H9 (cell line): ENCODE data around the gene IGFBP3. TPM values are rescaled to one million over a fixed set of nuclear protein-coding genes. Genes with fewer than 3 reads are reported as not detected.

Source experiments
- DNase-seq: peaks from one replicate; pipeline ENCODE4 v3.0.0-alpha.2; 2017
- H2AFZ ChIP-seq: one replicate; pipeline ENCODE4 v1.6.1; 2013; ENCODE audit warnings: mild to moderate bottlenecking, low read length, control low read depth, moderate library complexity
- H2AK5ac ChIP-seq: 2 replicates; pipeline ENCODE4 v1.6.1; 2013; ENCODE audit warnings: low read length, control low read depth, mixed read lengths; ENCODE audit not compliant: insufficient read length
- H2BK120ac ChIP-seq: one replicate; pipeline ENCODE4 v1.6.1; 2013; ENCODE audit warnings: low read depth, mild to moderate bottlenecking, low read length, control low read depth, inconsistent platforms; ENCODE audit not compliant: poor library complexity, severe bottlenecking
- H2BK12ac ChIP-seq: 2 replicates; pipeline ENCODE4 v1.6.1; 2013; ENCODE audit warnings: low read length, control low read depth, mixed read lengths, low read depth; ENCODE audit not compliant: insufficient read length
- H2BK15ac ChIP-seq: 2 replicates; pipeline ENCODE4 v1.6.1; 2013; ENCODE audit warnings: low read depth, low read length, control low read depth
- H2BK20ac ChIP-seq: one replicate; pipeline ENCODE4 v1.6.1; 2013; ENCODE audit warnings: low read depth, mild to moderate bottlenecking, low read length, control low read depth, inconsistent platforms; ENCODE audit not compliant: poor library complexity, severe bottlenecking
- H2BK5ac ChIP-seq: 2 replicates; pipeline ENCODE4 v1.6.1; 2013; ENCODE audit warnings: low read length, control low read depth, mixed read lengths; ENCODE audit not compliant: insufficient read length
- H3K14ac ChIP-seq: 2 replicates; pipeline ENCODE4 v1.6.1; 2013; ENCODE audit warnings: low read length, control low read depth; ENCODE audit not compliant: insufficient read depth
- H3K18ac ChIP-seq: 2 replicates; pipeline ENCODE4 v1.6.1; 2013; ENCODE audit warnings: low read depth, mild to moderate bottlenecking, mixed read lengths, low read length, control low read depth; ENCODE audit not compliant: insufficient read length
- H3K23ac ChIP-seq: 2 replicates; pipeline ENCODE4 v1.6.1; 2013; ENCODE audit warnings: low read length, control low read depth, mixed read lengths, low read depth; ENCODE audit not compliant: insufficient read length
- H3K23me2 ChIP-seq: 2 replicates; pipeline ENCODE4 v1.6.1; 2013; ENCODE audit warnings: low read depth, mild to moderate bottlenecking, mixed read lengths, low read length, control low read depth; ENCODE audit not compliant: insufficient read length, poor library complexity, severe bottlenecking
- H3K27ac ChIP-seq: 2 replicates; pipeline ENCODE4 v1.5.1; 2013; ENCODE audit warnings: low read length, control low read depth, mixed read lengths, low read depth; ENCODE audit not compliant: insufficient read length
- H3K27me3 ChIP-seq: 2 replicates; pipeline ENCODE4 v1.6.1; 2013; ENCODE audit warnings: low read length, control low read depth, inconsistent platforms; ENCODE audit not compliant: insufficient read depth
- H3K4ac ChIP-seq: 2 replicates; pipeline ENCODE4 v1.6.1; 2013; ENCODE audit warnings: low read depth, mild to moderate bottlenecking, control low read depth, inconsistent platforms, low read length, moderate library complexity
- H3K4me1 ChIP-seq: 2 replicates; pipeline ENCODE4 v1.6.1; 2013; ENCODE audit warnings: low read length, control low read depth, inconsistent platforms; ENCODE audit not compliant: insufficient read depth
- H3K4me2 ChIP-seq: 2 replicates; pipeline ENCODE4 v1.6.1; 2013; ENCODE audit warnings: low read length, control low read depth, mixed read lengths; ENCODE audit not compliant: insufficient read length, insufficient read depth
- H3K56ac ChIP-seq: 2 replicates; pipeline ENCODE4 v1.6.1; 2013; ENCODE audit warnings: low read depth, mild to moderate bottlenecking, mixed read lengths, low read length, control low read depth; ENCODE audit not compliant: insufficient read length
- H3K79me1 ChIP-seq: 2 replicates; pipeline ENCODE4 v1.6.1; 2013; ENCODE audit warnings: low read depth, mild to moderate bottlenecking, moderate library complexity, low read length, control low read depth, inconsistent platforms; ENCODE audit not compliant: insufficient read depth, poor library complexity, severe bottlenecking
- H3K79me2 ChIP-seq: 2 replicates; pipeline ENCODE4 v1.6.1; 2013; ENCODE audit warnings: low read length, control low read depth, inconsistent platforms; ENCODE audit not compliant: insufficient read depth
- H3K9ac ChIP-seq: 2 replicates; pipeline ENCODE4 v1.6.1; 2013; ENCODE audit warnings: low read length, control low read depth, mixed read lengths; ENCODE audit not compliant: insufficient read length; ENCODE audit errors: extremely low read depth
- H3K9me3 ChIP-seq: one replicate; pipeline ENCODE4 v1.6.1; 2013; ENCODE audit warnings: low read depth, low read length, inconsistent platforms; ENCODE audit not compliant: control insufficient read depth
- H3T11ph ChIP-seq: one replicate; pipeline ENCODE4 v1.6.1; 2013; ENCODE audit warnings: mild to moderate bottlenecking, low read length, control low read depth, inconsistent platforms
- H4K20me1 ChIP-seq: one replicate; pipeline ENCODE4 v1.6.1; 2013; ENCODE audit not compliant: control insufficient read depth, insufficient read length, insufficient read depth
- H4K5ac ChIP-seq: 2 replicates; pipeline ENCODE4 v1.6.1; 2013; ENCODE audit warnings: low read depth, mild to moderate bottlenecking, mixed read lengths, low read length, control low read depth; ENCODE audit not compliant: insufficient read length
- H4K8ac ChIP-seq: replicated peaks from 2 replicates; pipeline ENCODE4 v1.6.1; 2013; ENCODE audit warnings: low read length, control low read depth, mixed read lengths, low read depth; ENCODE audit not compliant: insufficient read length
- H4K91ac ChIP-seq: 2 replicates; pipeline ENCODE4 v1.6.1; 2013; ENCODE audit warnings: low read depth, mild to moderate bottlenecking, moderate library complexity, mixed read lengths, low read length, control low read depth; ENCODE audit not compliant: insufficient read length
- H3K27ac Mint-ChIP-seq, 3 experiments: 2 replicates in 2 of 3; 3 replicates in 1 of 3; pipeline ENCODE4 v1.8.0; 2020 to 2021; ENCODE audit warnings: mixed read lengths in 3 of 3, mild to moderate bottlenecking in 1 of 3, moderate library complexity in 1 of 3
- H3K27me3 Mint-ChIP-seq: 2 replicates; pipeline ENCODE4 v1.8.0; 2021; ENCODE audit warnings: low read depth, mild to moderate bottlenecking, moderate library complexity, mixed read lengths
- H3K36me3 Mint-ChIP-seq, 3 experiments: 2 replicates in 2 of 3; 3 replicates in 1 of 3; pipeline ENCODE4 v1.8.0; 2020 to 2021; ENCODE audit warnings: low read depth in 3 of 3, mixed read lengths in 3 of 3; ENCODE audit not compliant: insufficient read depth in 1 of 3
- H3K4me1 Mint-ChIP-seq, 2 experiments: 2 replicates each; pipeline ENCODE4 v1.8.0; 2020; ENCODE audit warnings: mixed read lengths in 2 of 2
- H3K4me3 Mint-ChIP-seq, 2 experiments: 2 replicates in 1 of 2; 3 replicates in 1 of 2; pipeline ENCODE4 v1.8.0; 2020 to 2021; ENCODE audit warnings: mild to moderate bottlenecking in 2 of 2, mixed read lengths in 2 of 2, moderate library complexity in 1 of 2
- H3K9me3 Mint-ChIP-seq, 2 experiments: 2 replicates in 1 of 2; 3 replicates in 1 of 2; pipeline ENCODE4 v1.8.0; 2020; ENCODE audit warnings: mild to moderate bottlenecking in 2 of 2, mixed read lengths in 2 of 2, moderate library complexity in 1 of 2
- WGBS: extraction: QIAGEN DNeasy Blood & Tissue Kit; methylation state at CpG from one replicate; pipeline ENCODE4 v1.1.7; 2013; ENCODE audit warnings: missing lambda C conversion rate, low lambda C conversion rate, mixed read lengths; ENCODE audit not compliant: insufficient read length; ENCODE audit errors: extremely low coverage; 5-methylcytosine and 5-hydroxymethylcytosine counted together
- total RNA-seq: library from RNA; stranded (reverse); gene quantifications from 2 replicates; pipeline ENCODE4 v1.2.1, GENCODE V29; 2021
- TF ChIP-seq, protein P1 (sequence below): fragments of 200-600 bp; sonication (generic); conservative IDR thresholded peaks from 3 replicates; pipeline ENCODE4 v1.8.0; 2021; ENCODE audit warnings: antibody characterized with exemption, mild to moderate bottlenecking

The IGFBP3 gene
- total RNA-seq, 1 experiment from 2014 or later = 10.0 TPM

- Histone ChIP-seq H3K23ac (no peak overlapping the region), H4K20me1 (no peaks in the 10 kb centered on the region), H3K56ac (no peak overlapping the region), H3K9ac (no peak overlapping the region), H3K4ac (no peak overlapping the region), H2AFZ (no peak overlapping the region), H3T11ph (no peak overlapping the region), H3K18ac (no peak overlapping the region), H3K27me3 (peaks cover 23% of the 10 kb centered on the region; the same call in 1 of the 2 replicates), H2BK12ac (no peak overlapping the region), H4K8ac (no peak overlapping the region), H2AK5ac (no peak overlapping the region), H4K91ac (no peak overlapping the region), H4K5ac (no peak overlapping the region), H3K4me2 (no peak overlapping the region), H3K79me1 (no peaks in the 10 kb centered on the region), H2BK20ac (no peak overlapping the region), H3K79me2 (no peaks in the 10 kb centered on the region), H2BK15ac (no peak overlapping the region), H3K14ac (no peak overlapping the region), H3K27ac (no peak overlapping the region), H3K9me3 (no peaks in the 10 kb centered on the region), H3K4me1 (no peaks in the 10 kb centered on the region), H3K23me2 (peaks cover 8% of the 10 kb centered on the region), H2BK5ac (no peak overlapping the region), H2BK120ac (no peak overlapping the region)
- Mint-ChIP-seq H3K4me1 (peaks cover 9 to 17% of the 10 kb centered on the region in 2 experiments), H3K9me3 (no peaks in the 10 kb centered on the region; a peak in 2 of 5 replicates), H3K36me3 (peaks cover 0 to 18% (median 2%) of the 10 kb centered on the region in 3 experiments; a peak in 2 of 7 replicates), H3K4me3 (no peak overlapping the region), H3K27me3 (peaks cover 52% of the 10 kb centered on the region), H3K27ac (no peak overlapping the region; a peak in 1 of 7 replicates)
- no peak for DNase-seq
- TF ChIP-seq, protein P1, sequence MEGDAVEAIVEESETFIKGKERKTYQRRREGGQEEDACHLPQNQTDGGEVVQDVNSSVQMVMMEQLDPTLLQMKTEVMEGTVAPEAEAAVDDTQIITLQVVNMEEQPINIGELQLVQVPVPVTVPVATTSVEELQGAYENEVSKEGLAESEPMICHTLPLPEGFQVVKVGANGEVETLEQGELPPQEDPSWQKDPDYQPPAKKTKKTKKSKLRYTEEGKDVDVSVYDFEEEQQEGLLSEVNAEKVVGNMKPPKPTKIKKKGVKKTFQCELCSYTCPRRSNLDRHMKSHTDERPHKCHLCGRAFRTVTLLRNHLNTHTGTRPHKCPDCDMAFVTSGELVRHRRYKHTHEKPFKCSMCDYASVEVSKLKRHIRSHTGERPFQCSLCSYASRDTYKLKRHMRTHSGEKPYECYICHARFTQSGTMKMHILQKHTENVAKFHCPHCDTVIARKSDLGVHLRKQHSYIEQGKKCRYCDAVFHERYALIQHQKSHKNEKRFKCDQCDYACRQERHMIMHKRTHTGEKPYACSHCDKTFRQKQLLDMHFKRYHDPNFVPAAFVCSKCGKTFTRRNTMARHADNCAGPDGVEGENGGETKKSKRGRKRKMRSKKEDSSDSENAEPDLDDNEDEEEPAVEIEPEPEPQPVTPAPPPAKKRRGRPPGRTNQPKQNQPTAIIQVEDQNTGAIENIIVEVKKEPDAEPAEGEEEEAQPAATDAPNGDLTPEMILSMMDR = no peak
- no CpG with 5 or more reads among the region's 3 CpGs for WGBS
These were observed 5.5 kb downstream of the IGFBP3 start for GRCh38 chr7:45915606-45916005.
